Activated naive CD4-positive, alpha-beta T cell treated with anti-CD3 and anti-CD28 coated beads for 36 hours (primary cell): Measurements from ENCODE around the gene HES5. TPM values are rescaled to one million over a fixed set of nuclear protein-coding genes. Genes with fewer than 3 reads are reported as not detected.

ENCODE experiments used
- CTCF ChIA-PET: fragments of 350-600 bp; sonication (Branson Sonifier 250); formaldehyde crosslinking; loops from one replicate; lab custom pipeline; 2021; ENCODE audit warnings: antibody characterized with exemption; lab: Charles Lee
- DNase-seq: peaks from one replicate; pipeline ENCODE4 v3.0.0-alpha.2; 2020
- H3K27ac Mint-ChIP-seq: one replicate; pipeline ENCODE4 v1.8.0; 2021; ENCODE audit warnings: mild to moderate bottlenecking, mixed read lengths
- H3K27me3 Mint-ChIP-seq: one replicate; pipeline ENCODE4 v1.8.0; 2021; ENCODE audit warnings: low read depth, mixed read lengths
- H3K36me3 Mint-ChIP-seq: one replicate; pipeline ENCODE4 v1.8.0; 2021; ENCODE audit warnings: low read depth, mixed read lengths
- H3K4me1 Mint-ChIP-seq: one replicate; pipeline ENCODE4 v1.8.0; 2021; ENCODE audit warnings: low read depth, mixed read lengths
- H3K4me3 Mint-ChIP-seq: one replicate; pipeline ENCODE4 v1.8.0; 2021; ENCODE audit warnings: mild to moderate bottlenecking, moderate library complexity, mixed read lengths
- H3K9me3 Mint-ChIP-seq: one replicate; pipeline ENCODE4 v1.8.0; 2021; ENCODE audit warnings: mixed read lengths
- intact Hi-C: fragments of 100-400 bp; cut with micrococcal nuclease; formaldehyde crosslinking; loops from one replicate; pipeline ENCODE4 v1.15.1; 2023
- total RNA-seq, 2 experiments: library from RNA; stranded (reverse); gene quantifications; one replicate each; pipeline ENCODE4 v1.2.3, GENCODE V29; 2021

Gene HES5
- total RNA-seq, 2 experiments from 2014 or later = not detected

DNA sequence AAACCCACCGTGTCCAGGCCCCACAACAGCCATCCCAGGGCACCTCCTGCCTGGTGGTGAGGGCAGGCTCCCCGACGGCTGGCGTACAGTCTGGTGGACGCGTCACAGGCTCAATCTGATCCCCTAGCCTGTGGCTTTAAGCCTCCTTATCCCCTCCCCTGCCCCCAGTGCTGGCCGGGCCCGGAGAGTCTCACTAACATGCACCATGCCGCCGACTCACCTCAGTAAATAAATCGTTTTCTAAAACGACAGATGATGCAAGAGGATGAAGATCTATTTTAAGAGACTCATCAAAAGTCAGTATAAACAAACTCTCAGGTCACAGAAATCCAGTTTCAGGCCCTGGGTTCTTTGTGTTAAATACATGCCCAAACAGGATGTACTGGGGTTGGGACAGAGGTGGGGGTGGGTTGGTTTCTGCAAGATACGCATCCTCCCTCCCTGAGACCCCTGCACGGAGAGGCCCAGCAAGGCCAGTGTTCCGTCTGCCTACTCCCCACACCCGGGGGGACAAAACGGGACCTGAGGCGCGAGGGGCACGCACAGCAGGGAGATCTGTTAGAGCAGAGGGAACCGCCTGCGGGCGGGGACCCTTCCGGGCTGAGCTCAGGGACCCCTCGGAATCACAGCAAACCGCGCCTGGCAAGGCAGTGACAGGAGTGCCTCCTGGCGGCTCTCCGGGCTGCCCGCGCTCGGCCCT lies 6.7 kb downstream of the HES5 start:
- no peaks in the 10 kb centered on the region for H3K9me3 Mint-ChIP-seq
- H3K27ac Mint-ChIP-seq = peak overlapping the region; percentile 97
- H3K27me3 Mint-ChIP-seq = no peaks in the 10 kb centered on the region
- peak overlapping the region; percentile 87 for H3K4me3 Mint-ChIP-seq
- peak; percentile 64 for DNase-seq
- CTCF ChIA-PET = interaction anchor here (1.1 to 2.1 kb wide), 5 partner anchors 24 to 110 kb away, joined by 3 to 10 read pairs (median 5); no protein-coding TSS in a partner anchor
- peaks cover 13% of the 10 kb centered on the region for H3K36me3 Mint-ChIP-seq
- intact Hi-C loops = no loop called here
- peaks cover 39% of the 10 kb centered on the region for H3K4me1 Mint-ChIP-seq

DNA sequence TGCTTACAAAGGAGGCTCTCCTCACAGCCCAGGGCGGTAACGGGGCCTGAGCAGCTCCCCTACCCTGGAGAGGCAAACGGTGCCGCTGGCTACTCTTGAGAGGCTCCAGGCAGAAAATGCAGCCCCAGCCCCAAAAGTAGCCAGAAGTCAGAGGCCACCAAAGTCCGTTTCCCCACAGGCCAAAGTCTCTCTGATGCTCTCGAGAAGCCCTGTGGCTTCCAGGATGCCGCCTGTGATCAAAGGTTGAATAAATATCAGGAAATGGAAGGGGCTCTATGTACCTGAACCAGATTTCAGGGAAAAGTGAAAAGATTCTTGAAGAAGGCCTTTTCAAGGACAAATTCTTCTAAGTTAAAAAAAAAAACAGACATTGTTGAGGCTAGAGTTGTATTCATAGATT lies 7.8 kb downstream of the HES5 start:
- H3K4me1 Mint-ChIP-seq = peaks cover 39% of the 10 kb centered on the region
- intact Hi-C loops = no loop called here
- H3K27me3 Mint-ChIP-seq = no peaks in the 10 kb centered on the region
- no peak overlapping the region for H3K4me3 Mint-ChIP-seq
- peaks cover 13% of the 10 kb centered on the region for H3K36me3 Mint-ChIP-seq
- H3K27ac Mint-ChIP-seq = peak overlapping the region; percentile 97
- no peaks in the 10 kb centered on the region for H3K9me3 Mint-ChIP-seq
- CTCF ChIA-PET = no interaction called here
- no peak for DNase-seq

GRCh38 chr1:2520806-2521205 lies 9.3 kb downstream of the HES5 start:
- Mint-ChIP-seq H3K36me3 (peaks cover 16% of the 10 kb centered on the region), H3K27me3 (no peaks in the 10 kb centered on the region), H3K4me3 (no peak overlapping the region), H3K4me1 (peaks cover 34% of the 10 kb centered on the region), H3K9me3 (no peaks in the 10 kb centered on the region), H3K27ac (no peak overlapping the region)
- CTCF ChIA-PET = no interaction called here
- intact Hi-C loops = no loop called here
- DNase-seq = no peak

DNA sequence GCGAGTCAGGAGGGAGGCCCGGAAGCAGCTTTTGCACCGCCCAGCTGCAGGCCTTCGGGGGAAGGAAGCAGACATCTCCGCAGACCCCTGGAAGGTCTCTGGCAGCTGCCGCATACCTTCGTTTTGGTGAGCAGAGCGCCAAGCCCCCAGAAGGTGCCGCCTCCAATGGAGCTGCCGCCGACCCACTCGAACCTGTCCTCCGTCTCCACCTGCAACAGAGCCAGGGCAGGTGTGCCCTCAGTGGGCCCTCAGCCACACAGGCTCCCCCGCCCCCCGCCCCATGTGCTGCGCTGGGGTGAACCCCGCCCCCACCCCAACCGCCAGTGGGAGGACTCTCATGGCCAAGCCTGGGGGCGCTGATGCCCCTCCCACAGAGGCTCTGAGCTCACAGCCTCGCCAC lies 9.9 kb downstream of the HES5 start:
- no peak for DNase-seq
- no peak overlapping the region for H3K4me3 Mint-ChIP-seq
- H3K4me1 Mint-ChIP-seq = peaks cover 31% of the 10 kb centered on the region
- no peak overlapping the region for H3K27ac Mint-ChIP-seq
- intact Hi-C loops = no loop called here
- CTCF ChIA-PET = no interaction called here
- no peaks in the 10 kb centered on the region for H3K9me3 Mint-ChIP-seq
- H3K27me3 Mint-ChIP-seq = no peaks in the 10 kb centered on the region
- H3K36me3 Mint-ChIP-seq = peaks cover 16% of the 10 kb centered on the region

GRCh38 chr1:2519729-2520128 lies 10.3 kb downstream of the HES5 start:
- Mint-ChIP-seq H3K27me3 (no peaks in the 10 kb centered on the region), H3K9me3 (no peaks in the 10 kb centered on the region), H3K4me1 (peaks cover 26% of the 10 kb centered on the region), H3K4me3 (no peak overlapping the region), H3K36me3 (peaks cover 16% of the 10 kb centered on the region), H3K27ac (no peak overlapping the region)
- DNase-seq = no peak
- CTCF ChIA-PET = no interaction called here
- intact Hi-C loops = no loop called here

DNA sequence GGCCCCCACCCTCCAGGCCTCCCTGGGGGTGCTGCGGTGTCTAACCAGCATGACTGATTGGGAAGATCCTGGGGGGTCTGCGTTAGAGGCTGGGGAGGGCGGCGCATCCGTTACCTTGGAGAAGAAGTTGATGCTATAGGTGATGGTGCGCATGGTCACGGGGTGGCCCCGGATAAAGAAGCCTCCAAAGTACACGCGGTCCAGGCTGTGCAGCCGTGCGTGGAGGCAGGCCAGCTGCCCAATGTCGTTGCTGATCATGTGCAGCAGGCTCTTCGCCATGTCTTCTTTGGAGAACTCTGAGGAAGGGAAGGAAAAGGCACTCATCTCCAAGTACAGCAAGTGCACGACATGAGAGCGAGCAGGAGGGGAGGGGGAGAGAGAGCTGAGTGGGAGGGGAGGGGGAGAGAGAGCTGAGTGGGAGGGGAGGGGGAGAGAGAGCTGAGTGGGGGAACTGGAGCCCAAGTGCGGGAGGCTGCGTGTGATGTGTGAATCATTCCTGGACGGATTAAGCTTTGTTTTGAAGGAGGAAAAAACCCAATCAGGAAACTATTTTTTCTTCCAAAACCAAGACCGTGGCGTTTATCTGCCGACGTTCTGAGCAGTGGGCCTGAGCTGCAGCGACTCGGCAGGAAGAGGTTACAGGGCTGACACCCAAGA lies 10.9 kb downstream of the HES5 start:
- no peak overlapping the region for H3K27ac Mint-ChIP-seq
- H3K4me1 Mint-ChIP-seq = peaks cover 20% of the 10 kb centered on the region
- no peaks in the 10 kb centered on the region for H3K27me3 Mint-ChIP-seq

GRCh38 chr1:2518528-2518927 lies 11.5 kb downstream of the HES5 start:
- no peak overlapping the region for H3K4me3 Mint-ChIP-seq
- peaks cover 18% of the 10 kb centered on the region for H3K36me3 Mint-ChIP-seq
- no peak overlapping the region for H3K27ac Mint-ChIP-seq
- intact Hi-C loops = no loop called here
- no peaks in the 10 kb centered on the region for H3K9me3 Mint-ChIP-seq
- H3K4me1 Mint-ChIP-seq = peaks cover 16% of the 10 kb centered on the region
- CTCF ChIA-PET = no interaction called here
- DNase-seq = no peak
- no peaks in the 10 kb centered on the region for H3K27me3 Mint-ChIP-seq

More for the DNA sequence above, 10.9 kb downstream of the HES5 start:
- Mint-ChIP-seq H3K36me3 (peaks cover 16% of the 10 kb centered on the region), H3K4me3 (no peak overlapping the region), H3K9me3 (no peaks in the 10 kb centered on the region)
- intact Hi-C loops = no loop called here
- CTCF ChIA-PET = no interaction called here
- no peak for DNase-seq

- Mint-ChIP-seq H3K4me1 (peaks cover 10% of the 10 kb centered on the region), H3K4me3 (no peak overlapping the region), H3K27me3 (no peaks in the 10 kb centered on the region), H3K9me3 (no peaks in the 10 kb centered on the region), H3K36me3 (peaks cover 17% of the 10 kb centered on the region), H3K27ac (no peak overlapping the region)
- CTCF ChIA-PET = no interaction called here
- intact Hi-C loops = no loop called here
- DNase-seq = no peak
Observed at GRCh38 chr1:2517966-2518365, 12.1 kb downstream of the HES5 start.

DNA sequence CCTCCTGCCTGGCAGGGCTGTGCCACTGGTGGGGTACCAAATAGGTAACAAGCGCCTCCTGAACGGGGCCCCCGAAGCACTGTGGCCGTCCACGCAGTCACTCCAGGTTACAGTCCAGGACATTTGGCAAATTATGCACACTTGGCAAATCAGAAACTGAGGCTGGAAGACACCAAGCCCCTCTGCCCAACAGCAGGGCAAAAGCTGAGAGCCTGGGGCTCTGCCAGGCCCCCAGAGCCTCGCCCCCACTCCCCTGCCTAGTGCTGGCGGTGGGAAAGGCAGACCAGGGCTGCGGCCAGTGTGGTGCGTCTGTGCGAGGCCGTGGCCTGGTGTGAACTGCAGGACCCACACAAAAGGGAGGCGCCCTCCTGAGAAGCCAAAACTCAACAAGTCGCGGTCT lies 13.1 kb downstream of the HES5 start:
- Mint-ChIP-seq H3K27me3 (no peaks in the 10 kb centered on the region), H3K36me3 (peaks cover 14% of the 10 kb centered on the region), H3K27ac (no peak overlapping the region), H3K9me3 (no peaks in the 10 kb centered on the region), H3K4me1 (peaks cover 3% of the 10 kb centered on the region), H3K4me3 (no peak overlapping the region)
- CTCF ChIA-PET = no interaction called here
- no peak for DNase-seq
- intact Hi-C loops = no loop called here

DNA sequence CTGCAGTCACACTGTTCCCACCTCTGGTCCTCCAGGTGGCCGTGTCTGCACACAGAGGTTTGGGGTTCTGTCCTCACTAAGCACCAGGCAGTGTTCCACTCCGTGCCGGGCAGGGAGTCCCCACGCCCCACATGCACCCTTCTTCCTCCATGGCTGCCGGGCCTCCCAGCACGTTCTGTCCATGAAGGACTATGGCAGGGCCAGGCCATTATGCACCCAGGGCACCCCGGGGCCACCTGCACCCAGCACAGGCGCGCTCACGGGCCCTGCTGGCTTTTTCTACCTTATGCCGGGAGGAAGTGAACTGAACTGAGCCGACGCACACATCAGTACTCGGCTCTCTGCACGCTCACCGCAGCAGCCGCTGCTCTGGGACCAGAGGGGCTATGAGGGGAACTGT lies 13.9 kb downstream of the HES5 start:
- Mint-ChIP-seq H3K36me3 (peaks cover 14% of the 10 kb centered on the region), H3K4me1 (peaks cover 2% of the 10 kb centered on the region), H3K9me3 (no peaks in the 10 kb centered on the region), H3K27me3 (no peaks in the 10 kb centered on the region), H3K27ac (no peak overlapping the region), H3K4me3 (no peak overlapping the region)
- intact Hi-C loops = no loop called here
- CTCF ChIA-PET = no interaction called here
- DNase-seq = no peak

DNA sequence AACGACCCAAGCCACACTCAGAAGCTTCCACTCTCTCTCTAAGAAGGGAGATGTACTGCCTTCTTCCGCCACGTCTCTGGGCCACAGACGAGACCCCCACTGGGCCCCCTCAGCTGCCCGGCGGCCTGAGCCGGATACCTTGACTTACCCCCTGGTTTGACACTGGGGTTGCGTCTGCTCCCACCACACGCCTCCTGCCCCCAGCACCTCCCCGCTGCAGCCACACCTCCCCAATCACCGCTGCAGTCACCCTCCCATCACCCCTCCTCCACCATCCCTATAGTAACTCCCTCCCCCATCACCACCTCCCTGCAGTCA lies 14.3 kb downstream of the HES5 start:
- intact Hi-C loops = no loop called here

DNA sequence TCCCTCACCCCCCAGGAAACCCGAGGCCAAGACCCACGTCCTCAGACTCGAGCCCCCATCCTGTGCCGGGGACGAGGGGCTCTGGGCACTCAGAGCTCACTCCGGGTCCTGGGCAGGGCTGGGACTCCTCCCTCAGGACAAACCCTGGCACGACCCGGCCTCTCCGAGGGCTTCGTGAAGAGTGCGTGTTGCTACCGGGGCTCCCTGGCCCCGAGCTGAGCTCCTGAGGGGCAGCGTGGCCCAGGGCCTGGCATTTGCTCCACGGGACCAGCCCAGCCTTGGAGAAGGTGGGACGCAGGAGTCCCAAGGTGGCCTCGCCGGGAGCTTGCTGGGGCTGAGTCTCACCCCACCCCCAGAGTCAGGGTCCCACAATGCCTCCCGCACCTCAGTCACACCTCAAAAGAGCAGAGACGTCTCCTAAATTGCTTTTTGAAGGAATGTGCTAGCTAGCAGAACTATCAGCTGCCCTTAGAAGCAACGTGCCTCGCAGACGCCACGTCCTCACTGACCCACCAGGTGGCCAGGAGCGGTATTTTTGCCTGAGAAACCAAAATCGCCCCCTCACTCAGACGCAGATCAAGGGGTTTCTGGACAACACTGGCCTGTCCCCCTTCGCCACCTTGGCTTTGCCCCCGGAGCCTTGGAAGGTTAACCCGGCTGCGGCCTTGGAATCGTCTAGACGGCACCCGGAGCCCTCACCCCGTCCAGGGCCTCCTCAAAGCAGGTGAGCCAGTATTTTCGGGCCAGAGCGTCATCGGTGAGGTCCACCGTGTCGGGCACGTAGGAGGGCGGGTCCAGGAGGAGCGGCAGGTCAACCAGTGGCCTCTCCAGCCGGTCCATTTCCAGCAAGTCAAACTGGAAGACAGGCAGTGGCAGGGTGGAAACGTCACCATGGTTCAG lies 14.9 kb downstream of the HES5 start:
- intact Hi-C loops = no loop called here
- DNase-seq = no peak
- H3K4me3 Mint-ChIP-seq = no peak overlapping the region
- no peaks in the 10 kb centered on the region for H3K9me3 Mint-ChIP-seq
- no peaks in the 10 kb centered on the region for H3K4me1 Mint-ChIP-seq
- CTCF ChIA-PET = interaction anchor here (0.7 kb wide), 1 partner anchor 19 kb away, joined by 3 read pairs; no protein-coding TSS in a partner anchor
- peaks cover 11% of the 10 kb centered on the region for H3K36me3 Mint-ChIP-seq
- H3K27ac Mint-ChIP-seq = no peak overlapping the region
- no peaks in the 10 kb centered on the region for H3K27me3 Mint-ChIP-seq

More for the DNA sequence above, 14.3 kb downstream of the HES5 start:
- H3K9me3 Mint-ChIP-seq = no peaks in the 10 kb centered on the region
- CTCF ChIA-PET = no interaction called here
- peaks cover 11% of the 10 kb centered on the region for H3K36me3 Mint-ChIP-seq
- H3K4me1 Mint-ChIP-seq = no peaks in the 10 kb centered on the region
- H3K4me3 Mint-ChIP-seq = no peak overlapping the region
- no peaks in the 10 kb centered on the region for H3K27me3 Mint-ChIP-seq
- no peak for DNase-seq
- no peak overlapping the region for H3K27ac Mint-ChIP-seq
